MCF 10A (cell line): Measurements from ENCODE around the gene TRIM68. TPM values are rescaled to one million over a fixed set of nuclear protein-coding genes. Genes with fewer than 3 reads are reported as not detected.

Experiments
- BruUV-seq: library from RNA; stranded (reverse); fragments of 400-500 nt; replicated peaks from 2 replicates; lab custom pipeline; 2021; lab: Mats Ljungman, UMichigan
- CTCF ChIA-PET: fragments of 300-600 bp; sonication (Branson Sonifier 250); formaldehyde crosslinking; extraction: SDS; loops from one replicate; lab custom pipeline; 2021; ENCODE audit warnings: antibody characterized with exemption, inconsistent platforms; lab: Yijun Ruan, JAX
- POLR2A ChIA-PET: fragments of 300-600, 350-650 bp; sonication (Branson Sonifier 250); formaldehyde crosslinking; extraction: SDS; loops from one replicate; lab custom pipeline; 2020; ENCODE audit warnings: antibody characterized with exemption, inconsistent platforms; lab: Yijun Ruan, JAX
- DNase-seq: peaks from one replicate; pipeline ENCODE4 v3.0.0-alpha.2; 2018; ENCODE audit not compliant: unreplicated experiment
- H3K27ac Mint-ChIP-seq: one replicate; pipeline ENCODE4 v1.8.0; 2022; ENCODE audit warnings: mild to moderate bottlenecking, low read depth, mixed read lengths; ENCODE audit not compliant: unreplicated experiment
- H3K27me3 Mint-ChIP-seq: one replicate; pipeline ENCODE4 v1.8.0; 2022; ENCODE audit warnings: mixed read lengths; ENCODE audit not compliant: insufficient read depth, unreplicated experiment
- H3K36me3 Mint-ChIP-seq: one replicate; pipeline ENCODE4 v1.8.0; 2022; ENCODE audit warnings: mild to moderate bottlenecking, moderate library complexity, mixed read lengths; ENCODE audit not compliant: insufficient read depth, unreplicated experiment
- H3K4me1 Mint-ChIP-seq: one replicate; pipeline ENCODE4 v1.8.0; 2022; ENCODE audit warnings: mixed read lengths; ENCODE audit not compliant: insufficient read depth, unreplicated experiment
- H3K4me3 Mint-ChIP-seq: one replicate; pipeline ENCODE4 v1.8.0; 2022; ENCODE audit warnings: mild to moderate bottlenecking, moderate library complexity, mixed read lengths; ENCODE audit not compliant: unreplicated experiment
- H3K9me3 Mint-ChIP-seq: one replicate; pipeline ENCODE4 v1.8.0; 2022; ENCODE audit warnings: mixed read lengths; ENCODE audit not compliant: unreplicated experiment
- intact Hi-C: fragments of 100-400 bp; cut with micrococcal nuclease; formaldehyde crosslinking; loops from 2 replicates; pipeline ENCODE4 v1.14.1; 2022
- total RNA-seq: library from RNA; stranded (reverse); gene quantifications from 2 replicates; pipeline ENCODE4 v1.2.3, GENCODE V29; 2022
- TF ChIP-seq, protein P1 (sequence below): fragments of 200-600 bp; IDR thresholded peaks from one replicate; pipeline ENCODE4 v1.8.0; 2022; ENCODE audit warnings: antibody characterized with exemption, mild to moderate bottlenecking; ENCODE audit not compliant: unreplicated experiment

The TRIM68 gene
- total RNA-seq, 1 experiment from 2014 or later = 7.9 TPM

DNA sequence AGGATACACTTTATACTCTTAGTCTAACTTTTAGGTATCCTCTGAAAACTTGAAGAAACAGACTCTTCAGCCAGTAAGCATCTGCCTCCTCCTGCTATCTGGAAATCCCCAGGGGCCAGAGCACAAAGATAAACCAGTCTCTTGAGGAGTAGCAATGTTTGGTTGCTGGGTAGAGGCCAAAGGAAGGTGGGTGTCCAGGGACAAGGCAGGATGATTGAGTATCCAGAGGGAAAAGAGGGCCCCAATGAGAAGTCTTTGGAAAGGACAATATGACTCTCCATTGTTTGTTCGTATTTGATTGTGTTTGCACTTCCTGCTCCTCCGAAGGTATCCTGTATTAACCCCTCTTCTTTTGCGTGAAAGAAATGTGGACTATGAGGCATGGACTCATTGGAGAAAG, 19.0 kb downstream of the TRIM68 start:
- BruUV-seq = no TSS peak
- POLR2A ChIA-PET = no interaction called here
- H3K36me3 Mint-ChIP-seq = no peaks in the 10 kb centered on the region
- CTCF ChIA-PET = interaction anchor here (0.8 kb wide), 1 partner anchor 402 kb away, joined by 3 read pairs; no protein-coding TSS in a partner anchor
- no peaks in the 10 kb centered on the region for H3K4me1 Mint-ChIP-seq
- H3K9me3 Mint-ChIP-seq = no peaks in the 10 kb centered on the region
- no peak overlapping the region for H3K4me3 Mint-ChIP-seq
- no peak overlapping the region for H3K27ac Mint-ChIP-seq
- intact Hi-C loops = no loop called here
- no peak for DNase-seq
- TF ChIP-seq, protein P1, sequence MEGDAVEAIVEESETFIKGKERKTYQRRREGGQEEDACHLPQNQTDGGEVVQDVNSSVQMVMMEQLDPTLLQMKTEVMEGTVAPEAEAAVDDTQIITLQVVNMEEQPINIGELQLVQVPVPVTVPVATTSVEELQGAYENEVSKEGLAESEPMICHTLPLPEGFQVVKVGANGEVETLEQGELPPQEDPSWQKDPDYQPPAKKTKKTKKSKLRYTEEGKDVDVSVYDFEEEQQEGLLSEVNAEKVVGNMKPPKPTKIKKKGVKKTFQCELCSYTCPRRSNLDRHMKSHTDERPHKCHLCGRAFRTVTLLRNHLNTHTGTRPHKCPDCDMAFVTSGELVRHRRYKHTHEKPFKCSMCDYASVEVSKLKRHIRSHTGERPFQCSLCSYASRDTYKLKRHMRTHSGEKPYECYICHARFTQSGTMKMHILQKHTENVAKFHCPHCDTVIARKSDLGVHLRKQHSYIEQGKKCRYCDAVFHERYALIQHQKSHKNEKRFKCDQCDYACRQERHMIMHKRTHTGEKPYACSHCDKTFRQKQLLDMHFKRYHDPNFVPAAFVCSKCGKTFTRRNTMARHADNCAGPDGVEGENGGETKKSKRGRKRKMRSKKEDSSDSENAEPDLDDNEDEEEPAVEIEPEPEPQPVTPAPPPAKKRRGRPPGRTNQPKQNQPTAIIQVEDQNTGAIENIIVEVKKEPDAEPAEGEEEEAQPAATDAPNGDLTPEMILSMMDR = no peak
- H3K27me3 Mint-ChIP-seq = peaks cover 29% of the 10 kb centered on the region

GRCh38 chr11:4581443-4581842, 26.6 kb downstream of the TRIM68 start, which contains the start of gene OR52I2:
Gene OR52I2 (plus strand): TSS chr11:4581743.
- Mint-ChIP-seq H3K4me1 (no peaks in the 10 kb centered on the region), H3K4me3 (no peak within 1 kb of the TSS), H3K9me3 (no peaks in the 10 kb centered on the region), H3K27me3 (peaks cover 49% of the 10 kb centered on the region), H3K36me3 (no peaks in the 10 kb centered on the region), H3K27ac (no peak within 1 kb of the TSS)
- intact Hi-C loops = no loop called here
- DNase-seq = no peak
- CTCF ChIA-PET = no interaction called here
- TF ChIP-seq, protein P1 = no peak
- POLR2A ChIA-PET = no interaction called here
- no TSS peak for BruUV-seq

DNA sequence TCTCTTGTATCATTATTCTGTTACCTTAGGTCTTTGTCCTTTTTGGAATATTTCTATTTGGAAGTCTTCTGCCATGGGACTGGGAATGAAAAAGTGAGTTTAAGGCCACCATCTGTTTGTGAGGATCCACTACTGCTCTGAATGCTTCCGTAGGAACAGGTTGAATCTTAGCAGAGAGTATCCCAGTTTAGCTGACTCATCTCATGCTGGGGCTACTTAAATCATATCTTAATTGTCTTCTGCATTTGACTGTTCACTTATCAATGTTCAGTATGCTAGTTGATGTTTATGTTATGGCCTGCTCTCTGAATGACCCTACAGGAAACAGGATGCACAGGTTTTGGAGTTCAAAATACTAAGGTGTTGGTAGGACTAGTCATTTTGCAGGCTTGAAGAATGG, 27.9 kb downstream of the TRIM68 start:
- no TSS peak for BruUV-seq
- Mint-ChIP-seq H3K36me3 (no peaks in the 10 kb centered on the region), H3K4me3 (no peak overlapping the region), H3K27me3 (peaks cover 49% of the 10 kb centered on the region), H3K9me3 (no peaks in the 10 kb centered on the region), H3K27ac (no peak overlapping the region), H3K4me1 (no peaks in the 10 kb centered on the region)
- intact Hi-C loops = no loop called here
- ChIA-PET POLR2A (interaction anchor here (0.5 kb wide), 1 partner anchor 458 kb away, joined by 6 read pairs; no protein-coding TSS in a partner anchor), CTCF (interaction anchor here (1.3 kb wide), 1 partner anchor 393 kb away, joined by 3 read pairs; no protein-coding TSS in a partner anchor)
- DNase-seq = no peak
- TF ChIP-seq, protein P1 = no peak

DNA sequence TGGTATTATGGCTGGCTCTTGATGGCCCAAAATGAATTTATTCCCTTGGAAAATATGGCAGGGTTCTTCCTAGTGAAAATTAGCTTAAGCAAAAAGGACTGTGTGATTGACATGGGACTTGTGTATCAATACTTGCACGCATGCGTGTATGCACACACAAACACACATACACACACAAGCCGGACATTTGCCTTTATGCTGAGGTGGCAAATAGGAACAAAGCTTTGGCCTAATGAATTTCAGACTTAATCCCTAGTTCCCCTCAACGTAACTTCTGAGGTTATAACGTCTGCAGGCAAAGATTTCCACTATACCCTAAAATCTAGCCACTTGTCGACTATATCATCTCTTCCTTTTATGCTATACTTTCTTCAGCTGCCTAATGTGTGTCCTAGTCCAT, 29.4 kb downstream of the TRIM68 start:
- no peak for DNase-seq
- Mint-ChIP-seq H3K36me3 (no peaks in the 10 kb centered on the region), H3K27ac (no peak overlapping the region), H3K9me3 (no peaks in the 10 kb centered on the region), H3K27me3 (peaks cover 36% of the 10 kb centered on the region), H3K4me3 (no peak overlapping the region), H3K4me1 (no peaks in the 10 kb centered on the region)
- intact Hi-C loops = no loop called here
- ChIA-PET CTCF (interaction anchor here (0.6 to 0.7 kb wide), 2 partner anchors 9 to 62 kb away, joined by 3 read pairs; no protein-coding TSS in a partner anchor), POLR2A (no interaction called here)
- BruUV-seq = no TSS peak
- TF ChIP-seq, protein P1 = no peak
